Right lung (tissue), 5 donors: ENCODE measurements around the gene EIF2B5. TPM values are rescaled to one million over a fixed set of nuclear protein-coding genes. Genes with fewer than 3 reads are reported as not detected.

ENCODE experiments used
- DNase-seq, 2 donors: peaks; one replicate each; pipeline ENCODE4 v3.0.0-alpha.2; 2013
- polyA plus RNA-seq, 5 donors: library from polyadenylated mRNA; unstranded; fragments of 120-200 nt; gene quantifications; one replicate each; pipeline versions ENCODE4 v1.2.1 to v1.2.3, GENCODE V29; 2013; ENCODE audit warnings: inconsistent platforms in 1 of 5, low replicate concordance in 1 of 5; ENCODE audit not compliant: insufficient read length in 5 of 5, insufficient read depth in 1 of 5

Gene EIF2B5
- polyA plus RNA-seq, 5 donors = 54.5 to 61.9 (median 56.8) TPM

GRCh38 chr3:184192889-184193288 is 57.7 kb downstream of the EIF2B5 start:
- DNase-seq = no peak

DNA sequence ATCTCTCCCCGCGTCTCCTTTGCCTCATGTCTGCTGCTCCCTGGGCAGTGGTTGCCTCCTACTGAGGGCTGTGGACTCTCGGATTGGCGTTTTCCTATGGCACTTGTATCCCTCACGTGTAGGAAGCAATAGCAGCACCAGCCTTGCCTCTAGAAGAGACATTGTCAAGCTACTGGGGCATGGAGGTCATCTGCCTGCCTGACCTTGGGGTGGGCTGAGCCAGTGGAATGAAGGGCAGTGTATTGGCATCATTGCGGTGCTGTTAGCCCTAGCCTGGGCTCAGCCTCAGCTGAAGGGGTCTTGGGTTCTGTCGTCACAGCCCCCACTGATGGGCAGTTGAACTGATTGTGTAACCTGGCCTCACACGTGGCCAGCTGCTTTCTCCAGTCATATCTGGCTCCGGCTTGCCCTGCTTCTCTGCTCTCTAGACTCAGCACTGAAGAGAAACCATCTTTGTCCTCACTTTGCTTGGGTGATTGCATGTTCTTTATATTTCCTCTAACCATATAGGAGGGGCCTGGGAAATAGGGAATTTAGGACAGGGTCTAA is 58.9 kb downstream of the EIF2B5 start:
- DNase-seq = no peak

Other genes starting within 250 kb of the EIF2B5 start
- 10 to 100 TPM; 61.9 to 85.7 (median 85.3) TPM for gene ABCC5, start 117.5 kb upstream of the EIF2B5 start, polyA plus RNA-seq
- not detected for gene HTR3D, start 103.6 kb upstream of the EIF2B5 start, polyA plus RNA-seq
- under 1 TPM; 0.09 to 0.14 (median 0.11) TPM for gene HTR3C, start 82.3 kb upstream of the EIF2B5 start, polyA plus RNA-seq
- not detected for gene HTR3E, start 38.3 kb upstream of the EIF2B5 start, polyA plus RNA-seq
- gene DVL3, start 20.0 kb downstream of the EIF2B5 start, polyA plus RNA-seq = 100 to 1,000 TPM in 2 of 5 donors, 10 to 100 TPM in 3; 69.5 to 103 (median 96.1) TPM
- gene AP2M1, start 39.5 kb downstream of the EIF2B5 start, polyA plus RNA-seq = 100 to 1,000 TPM; 318 to 368 (median 328) TPM
- 10 to 100 TPM; 52.0 to 70.3 (median 63.0) TPM for gene ABCF3, start 50.8 kb downstream of the EIF2B5 start, polyA plus RNA-seq
- gene VWA5B2, start 94.2 kb downstream of the EIF2B5 start, polyA plus RNA-seq = 1 to 10 TPM in 4 of 5 donors, under 1 TPM in 1; 0.95 to 2.2 (median 1.6) TPM
- 10 to 100 TPM; 23.0 to 37.6 (median 25.5) TPM for gene ALG3, start 113.6 kb downstream of the EIF2B5 start, polyA plus RNA-seq
- gene EEF1AKMT4, start 114.3 kb downstream of the EIF2B5 start, polyA plus RNA-seq = 1 to 10 TPM; 1.8 to 4.0 (median 2.5) TPM
- gene CAMK2N2, start 126.2 kb downstream of the EIF2B5 start, polyA plus RNA-seq = under 1 TPM; 0.13 to 0.29 (median 0.16) TPM
- under 1 TPM in 1 of 5 donors, not detected in 4; 0.13 TPM for gene ECE2, start 140.7 kb downstream of the EIF2B5 start, polyA plus RNA-seq
- 100 to 1,000 TPM; 183 to 213 (median 205) TPM for gene PSMD2, start 163.9 kb downstream of the EIF2B5 start, polyA plus RNA-seq
- gene EIF4G1, start 179.2 kb downstream of the EIF2B5 start, polyA plus RNA-seq = 100 to 1,000 TPM; 141 to 216 (median 161) TPM
- 10 to 100 TPM in 4 of 5 donors, 1 to 10 TPM in 1; 10.0 to 17.4 (median 15.7) TPM for gene FAM131A, start 202.2 kb downstream of the EIF2B5 start, polyA plus RNA-seq
- gene CLCN2, start 226.2 kb downstream of the EIF2B5 start, polyA plus RNA-seq = 10 to 100 TPM in 2 of 5 donors, 1 to 10 TPM in 3; 8.6 to 12.5 (median 9.8) TPM
- gene POLR2H, start 226.4 kb downstream of the EIF2B5 start, polyA plus RNA-seq = 10 to 100 TPM; 80.2 to 98.2 (median 89.6) TPM
- gene THPO, start 242.8 kb downstream of the EIF2B5 start, polyA plus RNA-seq = 1 to 10 TPM; 1.1 to 2.4 (median 1.7) TPM
- 10 to 100 TPM; 11.6 to 15.4 (median 15.0) TPM for gene CHRD, start 244.7 kb downstream of the EIF2B5 start, polyA plus RNA-seq